Cardiac muscle cell (in vitro differentiated cells and primary cell): ENCODE results near the gene TASP1. TPM values are rescaled to one million over a fixed set of nuclear protein-coding genes. Genes with fewer than 3 reads are reported as not detected.

Source experiments
- DNase-seq, 2 donors: peaks; one replicate each; pipeline versions ENCODE4 v3.0.0 to v3.0.0-alpha.2; 2010 to 2017; ENCODE audit warnings: low read depth in 1 of 2, low spot score in 1 of 2
- H3K27ac ChIP-seq: fragments of 200-600 bp; sonication (generic); 2 replicates; pipeline ENCODE4 v1.5.1; 2016
- H3K27me3 ChIP-seq: fragments of 200-600 bp; sonication (generic); 2 replicates; pipeline ENCODE4 v1.6.0; 2016; ENCODE audit warnings: control low read depth
- H3K36me3 ChIP-seq: fragments of 200-600 bp; sonication (generic); 2 replicates; pipeline ENCODE4 v1.5.1; 2016; ENCODE audit warnings: control low read depth
- H3K4me1 ChIP-seq: fragments of 200-600 bp; sonication (generic); 2 replicates; pipeline ENCODE4 v1.8.1; 2017; ENCODE audit warnings: low read depth, mild to moderate bottlenecking, mixed run types
- H3K4me3 ChIP-seq: fragments of 200-600 bp; sonication (generic); 2 replicates; pipeline ENCODE4 v1.5.1; 2016; ENCODE audit warnings: mild to moderate bottlenecking
- H3K9me3 ChIP-seq: fragments of 200-600 bp; sonication (generic); 2 replicates; pipeline ENCODE4 v1.5.1; 2017; ENCODE audit warnings: low read depth, mild to moderate bottlenecking, control low read depth
- polyA plus RNA-seq: library from polyadenylated mRNA; unstranded; fragments of >200 nt; fragmentation: Nextera tagmentation; extraction: Ambion mirVana; gene quantifications from 2 replicates; pipeline ENCODE4 v1.2.1, GENCODE V29; 2016
- total RNA-seq: library from RNA; depleted of rRNA; stranded (reverse); fragments of >200 nt; gene quantifications from 2 replicates; pipeline ENCODE4 v1.2.3, GENCODE V29; 2016
- TF ChIP-seq, protein P1 (sequence below): IDR thresholded peaks from 2 replicates; pipeline ENCODE4 v1.5.1; 2012; ENCODE audit warnings: low read depth, mild to moderate bottlenecking, low read length

The TASP1 gene, protein sequence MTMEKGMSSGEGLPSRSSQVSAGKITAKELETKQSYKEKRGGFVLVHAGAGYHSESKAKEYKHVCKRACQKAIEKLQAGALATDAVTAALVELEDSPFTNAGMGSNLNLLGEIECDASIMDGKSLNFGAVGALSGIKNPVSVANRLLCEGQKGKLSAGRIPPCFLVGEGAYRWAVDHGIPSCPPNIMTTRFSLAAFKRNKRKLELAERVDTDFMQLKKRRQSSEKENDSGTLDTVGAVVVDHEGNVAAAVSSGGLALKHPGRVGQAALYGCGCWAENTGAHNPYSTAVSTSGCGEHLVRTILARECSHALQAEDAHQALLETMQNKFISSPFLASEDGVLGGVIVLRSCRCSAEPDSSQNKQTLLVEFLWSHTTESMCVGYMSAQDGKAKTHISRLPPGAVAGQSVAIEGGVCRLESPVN
- 5.0 and 9.3 TPM in 2 replicates for total RNA-seq
- polyA plus RNA-seq: 12.6 and 16.6 TPM in 2 replicates

DNA sequence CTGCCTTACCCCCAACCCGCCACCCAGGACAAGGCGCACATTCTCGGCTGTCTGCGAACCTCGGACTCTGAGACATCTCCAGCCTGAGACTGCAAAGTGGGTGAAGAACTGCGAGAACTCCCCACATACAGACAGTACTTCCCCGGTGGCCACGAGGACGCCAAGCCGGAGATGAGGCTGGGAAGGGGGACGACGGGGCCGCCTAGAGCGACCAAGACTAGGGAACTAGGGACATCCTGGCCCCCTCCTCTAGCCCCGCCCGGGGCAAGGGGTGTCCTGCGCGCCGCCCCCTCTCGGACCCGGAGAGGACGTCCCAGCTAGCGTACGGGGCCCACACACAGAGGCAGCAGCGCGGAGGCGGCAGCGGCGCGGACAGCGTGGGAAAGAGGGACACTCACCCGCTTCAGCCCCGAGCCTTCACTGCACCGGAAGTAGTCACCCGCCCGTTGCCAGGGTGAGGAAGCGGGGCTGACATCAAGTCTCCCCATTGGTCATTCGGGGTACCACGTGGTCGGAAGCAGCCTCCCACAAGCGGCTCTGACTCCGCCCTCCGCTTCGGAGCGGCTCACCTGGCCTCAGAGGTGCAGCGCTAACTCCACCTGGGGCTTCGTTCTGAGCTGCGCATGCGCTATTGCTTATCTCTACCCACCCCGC, at the start of gene TASP1:
Gene TASP1 (minus strand): TSS at position 437 of the 654 bp plus-strand sequence. CDS start 8,854 bp downstream, outside the sequence.
- peak; percentile 96 to 97 for DNase-seq
- TF ChIP-seq, protein P1, sequence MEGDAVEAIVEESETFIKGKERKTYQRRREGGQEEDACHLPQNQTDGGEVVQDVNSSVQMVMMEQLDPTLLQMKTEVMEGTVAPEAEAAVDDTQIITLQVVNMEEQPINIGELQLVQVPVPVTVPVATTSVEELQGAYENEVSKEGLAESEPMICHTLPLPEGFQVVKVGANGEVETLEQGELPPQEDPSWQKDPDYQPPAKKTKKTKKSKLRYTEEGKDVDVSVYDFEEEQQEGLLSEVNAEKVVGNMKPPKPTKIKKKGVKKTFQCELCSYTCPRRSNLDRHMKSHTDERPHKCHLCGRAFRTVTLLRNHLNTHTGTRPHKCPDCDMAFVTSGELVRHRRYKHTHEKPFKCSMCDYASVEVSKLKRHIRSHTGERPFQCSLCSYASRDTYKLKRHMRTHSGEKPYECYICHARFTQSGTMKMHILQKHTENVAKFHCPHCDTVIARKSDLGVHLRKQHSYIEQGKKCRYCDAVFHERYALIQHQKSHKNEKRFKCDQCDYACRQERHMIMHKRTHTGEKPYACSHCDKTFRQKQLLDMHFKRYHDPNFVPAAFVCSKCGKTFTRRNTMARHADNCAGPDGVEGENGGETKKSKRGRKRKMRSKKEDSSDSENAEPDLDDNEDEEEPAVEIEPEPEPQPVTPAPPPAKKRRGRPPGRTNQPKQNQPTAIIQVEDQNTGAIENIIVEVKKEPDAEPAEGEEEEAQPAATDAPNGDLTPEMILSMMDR: no peak
- Histone ChIP-seq H3K36me3 (no peaks in the 10 kb centered on the region), H3K4me3 (peak within 1 kb of the TSS; percentile 69), H3K4me1 (no peaks in the 10 kb centered on the region), H3K27me3 (peaks cover 16% of the 10 kb centered on the region), H3K27ac (peak within 1 kb of the TSS; percentile 93), H3K9me3 (no peaks in the 10 kb centered on the region)

DNA sequence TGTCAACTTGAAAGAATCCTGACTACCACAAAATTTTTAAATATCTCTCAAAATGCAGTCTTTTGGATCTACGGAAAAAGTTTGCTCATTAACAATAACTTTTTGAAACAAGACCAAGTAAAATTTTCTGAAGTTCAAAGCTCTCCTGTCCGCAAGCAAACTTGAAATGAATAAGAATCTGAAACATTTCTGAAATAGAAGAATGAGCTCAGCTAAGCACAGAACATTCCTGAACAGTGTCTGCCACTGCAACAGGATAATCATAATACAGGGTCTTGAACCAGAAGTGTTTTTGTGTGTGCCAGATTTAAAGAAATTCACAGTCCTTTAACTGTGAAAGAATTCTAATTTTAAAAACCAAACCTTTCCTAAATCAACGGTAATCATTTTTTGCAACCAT, 49.1 kb upstream of the TASP1 start:
- TF ChIP-seq, protein P1: no peak
- Histone ChIP-seq H3K4me3 (no peak overlapping the region), H3K27ac (no peak overlapping the region), H3K9me3 (no peaks in the 10 kb centered on the region), H3K4me1 (no peaks in the 10 kb centered on the region), H3K36me3 (no peaks in the 10 kb centered on the region), H3K27me3 (no peaks in the 10 kb centered on the region)
- DNase-seq: no peak

DNA sequence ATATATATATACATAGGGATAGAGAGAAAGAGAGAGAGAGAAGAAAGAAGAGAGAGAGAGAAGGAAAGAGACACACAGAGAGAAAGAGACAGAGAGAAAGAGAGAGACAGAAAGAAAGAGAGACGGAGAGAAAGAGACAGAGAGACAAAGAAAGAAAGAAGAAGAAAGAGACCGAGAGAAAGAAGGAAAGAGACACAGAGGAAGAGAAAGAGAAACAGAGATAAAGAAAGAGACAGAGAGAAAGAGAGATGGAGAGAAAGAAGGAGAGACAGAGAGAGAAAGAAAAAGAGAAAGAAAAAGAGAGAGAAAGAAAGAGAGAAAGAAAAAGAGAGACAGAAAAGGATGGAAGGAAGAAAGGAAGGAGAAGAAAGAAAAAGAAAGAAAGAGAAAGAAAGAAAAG, 46.9 kb upstream of the TASP1 start:
- Histone ChIP-seq H3K4me3 (no peak overlapping the region), H3K27ac (no peak overlapping the region), H3K36me3 (no peaks in the 10 kb centered on the region), H3K4me1 (no peaks in the 10 kb centered on the region), H3K9me3 (no peaks in the 10 kb centered on the region), H3K27me3 (no peaks in the 10 kb centered on the region)
- DNase-seq: no peak
- TF ChIP-seq, protein P1: no peak

DNA sequence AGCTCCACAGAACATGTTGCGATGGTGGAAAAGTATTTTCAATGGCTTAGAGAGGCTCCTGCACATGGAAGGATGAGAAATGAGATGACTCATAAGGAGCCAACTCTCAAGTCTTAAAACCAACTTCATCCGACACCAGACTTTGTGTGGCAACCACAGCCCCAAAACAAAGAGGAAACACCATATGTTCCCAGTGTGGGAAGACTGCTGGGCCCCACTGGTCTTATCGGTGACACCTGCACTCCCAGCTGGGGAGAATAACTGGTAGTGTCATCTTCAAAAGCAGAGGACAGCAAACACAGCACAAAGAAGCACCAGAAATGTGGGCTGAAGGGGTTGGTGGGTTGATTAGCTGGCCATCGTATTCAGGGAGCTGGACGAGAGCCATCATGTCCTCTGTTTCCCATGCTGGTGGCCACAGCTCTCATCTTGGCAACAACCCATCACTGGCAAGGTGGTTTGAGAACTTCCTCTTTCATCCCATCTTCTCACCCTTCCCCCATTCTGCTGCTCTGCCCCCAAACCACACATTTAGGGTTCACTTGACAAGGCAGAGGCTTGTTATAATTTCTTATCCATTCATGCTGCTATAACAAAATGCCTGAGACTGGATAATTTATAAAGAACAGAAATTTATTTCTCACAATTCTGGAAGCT, 46.0 kb upstream of the TASP1 start:
- no peaks in the 10 kb centered on the region for H3K9me3 ChIP-seq
- H3K27ac ChIP-seq: no peak overlapping the region
- H3K4me1 ChIP-seq: no peaks in the 10 kb centered on the region
- H3K27me3 ChIP-seq: no peaks in the 10 kb centered on the region
- TF ChIP-seq, protein P1: no peak
- DNase-seq: no peak
- H3K36me3 ChIP-seq: no peaks in the 10 kb centered on the region
- no peak overlapping the region for H3K4me3 ChIP-seq

DNA sequence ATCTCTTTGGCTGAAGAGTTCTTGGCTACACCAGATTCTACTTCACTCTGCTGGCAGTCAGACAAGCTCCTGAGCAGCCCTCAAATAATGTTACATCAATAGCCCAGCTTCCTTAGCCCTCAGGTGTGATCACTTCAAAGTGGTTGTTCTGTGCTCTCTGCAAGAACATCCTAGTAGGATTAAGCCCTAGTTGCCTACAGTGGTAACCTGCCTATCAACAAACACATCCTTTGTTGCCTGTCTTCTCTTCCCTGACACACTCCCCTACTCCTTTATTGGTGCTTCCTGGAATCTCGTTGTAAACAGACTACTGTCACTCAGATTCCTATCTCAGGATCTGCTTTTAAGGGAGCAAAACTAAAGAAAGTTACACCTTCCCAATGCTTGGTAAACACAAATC, 45.1 kb upstream of the TASP1 start:
- no peaks in the 10 kb centered on the region for H3K4me1 ChIP-seq
- TF ChIP-seq, protein P1: no peak
- H3K36me3 ChIP-seq: no peaks in the 10 kb centered on the region
- no peak for DNase-seq
- H3K9me3 ChIP-seq: no peaks in the 10 kb centered on the region
- H3K27ac ChIP-seq: no peak overlapping the region
- H3K27me3 ChIP-seq: no peaks in the 10 kb centered on the region
- no peak overlapping the region for H3K4me3 ChIP-seq
